ENCODE measurements around the gene UNC5C. TPM values are rescaled to one million over a fixed set of nuclear protein-coding genes. Genes with fewer than 3 reads are reported as not detected.
"Not testable (repeated sequence)": the region's sequence is repeated elsewhere in the genome, so short reads cannot be mapped to it uniquely, and the experiment has no call there.

The UNC5C gene
- total and polyA plus RNA-seq, 10 donors: 0.43 to 15.7 (median 7.8) TPM

- Histone ChIP-seq H3K27me3 (replicated peaks in 1 of 7) (no peaks in the 10 kb centered on the region), H3K9me3 (peaks cover 0 to 3% (median 0%) of the 10 kb centered on the region in 8 donors), H3K27ac (peak overlapping the region in 2 of 8 donors; percentile 4 to 22), H3K4me3 (no peak overlapping the region), H3K36me3 (no peaks in the 10 kb centered on the region), H3K4me1 (peaks cover 0 to 19% (median 9%) of the 10 kb centered on the region in 6 donors)
- intact Hi-C loops (cut with DNase I; ENCODE audit: low total_unique reads): no loop called here
- TF ChIP-seq POLR2A (IDR thresholded peaks at IDR 0.05) (no peak), CTCF (IDR thresholded peaks at IDR 0.05 in 8 of 11, conservative IDR thresholded peaks at IDR 0.05 in 3 of 11) (no peak), POLR2AphosphoS5 (IDR thresholded peaks at IDR 0.05) (no peak)
- 80 to 89% (median 84%) methylated on average over 10 of the region's 10 CpGs for WGBS, 5 donors
- no peak for DNase-seq
Observed at GRCh38 chr4:95180531-95181242, 368.1 kb downstream of the UNC5C start.

DNA sequence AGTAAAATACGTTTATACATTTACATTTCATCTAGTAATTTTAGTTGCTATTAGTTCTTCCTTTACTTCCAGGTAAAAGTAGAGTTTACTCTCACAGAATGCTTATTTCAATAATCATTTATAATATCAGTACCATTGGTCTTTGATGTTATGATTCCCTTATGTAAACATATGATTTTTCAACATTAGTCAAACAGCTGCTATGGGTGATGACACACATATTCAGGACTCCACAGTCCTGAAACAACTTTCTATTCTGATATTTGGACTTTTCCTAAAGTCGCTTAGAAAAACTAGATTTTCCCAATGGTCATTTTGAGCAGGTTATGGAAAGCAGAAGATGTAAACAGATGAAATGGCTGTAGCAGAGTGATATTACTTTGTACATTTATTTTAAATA lies 369.8 kb downstream of the UNC5C start:
- intact Hi-C loops (cut with DNase I; ENCODE audit: low total_unique reads): no loop called here
- Histone ChIP-seq H3K36me3 (no peaks in the 10 kb centered on the region), H3K27ac (no peak overlapping the region), H3K4me3 (no peak overlapping the region), H3K9me3 (peaks cover 0 to 3% (median 0%) of the 10 kb centered on the region in 8 donors), H3K4me1 (peaks cover 0 to 19% (median 9%) of the 10 kb centered on the region in 6 donors), H3K27me3 (replicated peaks in 1 of 7) (no peaks in the 10 kb centered on the region)
- no peak for DNase-seq
- WGBS, 5 donors: 77 to 94% (median 81%) methylated on average over 2 of the region's 2 CpGs
- no peak for TF ChIP-seq POLR2A (IDR thresholded peaks at IDR 0.05)
- no peak for TF ChIP-seq CTCF (IDR thresholded peaks at IDR 0.05 in 8 of 11, conservative IDR thresholded peaks at IDR 0.05 in 3 of 11)
- TF ChIP-seq POLR2AphosphoS5 (IDR thresholded peaks at IDR 0.05): no peak

DNA sequence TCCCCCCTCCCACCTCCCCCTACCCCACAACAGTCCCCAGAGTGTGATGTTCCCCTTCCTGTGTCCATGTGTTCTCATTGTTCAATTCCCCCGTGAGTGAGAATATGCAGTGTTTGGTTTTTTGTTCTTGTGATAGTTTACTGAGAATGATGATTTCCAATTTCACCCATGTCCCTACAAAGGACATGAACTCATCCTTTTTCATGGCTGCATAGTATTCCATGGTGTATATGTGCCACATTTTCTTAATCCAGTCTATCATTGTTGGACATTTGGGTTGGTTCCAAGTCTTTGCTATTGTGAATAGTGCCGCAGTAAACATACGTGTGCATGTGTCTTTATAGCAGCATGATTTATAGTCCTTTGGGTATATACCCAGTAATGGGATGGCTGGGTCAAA lies 377.4 kb downstream of the UNC5C start:
- H3K36me3 ChIP-seq; H3K4me3 ChIP-seq; H3K27me3 ChIP-seq (replicated peaks in 1 of 7); H3K4me1 ChIP-seq; intact Hi-C loops (cut with DNase I; ENCODE audit: low total_unique reads); H3K27ac ChIP-seq; H3K9me3 ChIP-seq; DNase-seq: not testable (repeated sequence)
- WGBS, 5 donors: 92 to 100% (median 96%) methylated on average over 1 of the region's 3 CpGs

DNA sequence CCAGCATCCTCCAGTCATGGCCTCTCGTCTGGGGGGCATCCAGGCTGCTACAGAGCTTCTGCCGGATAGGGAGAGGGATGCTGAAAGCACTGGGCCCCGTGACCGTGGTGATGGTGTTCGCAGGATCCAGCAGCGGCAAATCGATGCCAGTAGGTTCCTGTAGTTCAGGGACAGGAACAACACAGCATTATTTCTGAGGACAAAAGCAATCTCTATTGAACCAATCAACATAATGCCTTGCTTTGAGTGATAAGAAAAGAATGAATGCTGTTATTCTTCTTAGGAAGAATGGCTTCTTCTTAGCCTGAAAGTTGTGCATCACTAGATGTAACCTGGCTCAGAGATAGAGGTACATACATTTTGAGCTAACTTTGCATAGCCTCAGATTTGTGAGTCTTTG lies 378.6 kb downstream of the UNC5C start:
- H3K27ac ChIP-seq: no peak overlapping the region
- no peak overlapping the region for H3K4me3 ChIP-seq
- TF ChIP-seq CTCF (IDR thresholded peaks at IDR 0.05 in 8 of 11, conservative IDR thresholded peaks at IDR 0.05 in 3 of 11): no peak
- no peak for TF ChIP-seq POLR2A (IDR thresholded peaks at IDR 0.05)
- no peak for TF ChIP-seq POLR2AphosphoS5 (IDR thresholded peaks at IDR 0.05)
- H3K36me3 ChIP-seq: no peaks in the 10 kb centered on the region
- WGBS, 5 donors: 82 to 89% (median 85%) methylated on average over 7 of the region's 7 CpGs
- intact Hi-C loops (cut with DNase I; ENCODE audit: low total_unique reads): no loop called here
- no peaks in the 10 kb centered on the region for H3K9me3 ChIP-seq
- DNase-seq: no peak
- H3K27me3 ChIP-seq (replicated peaks in 1 of 7): no peaks in the 10 kb centered on the region
- H3K4me1 ChIP-seq: peaks cover 0 to 7% (median 4%) of the 10 kb centered on the region in 6 donors

Measured in spleen (tissue), 11 donors.